ENCODE measurements around the gene KNCN. TPM values are rescaled to one million over a fixed set of nuclear protein-coding genes. Genes with fewer than 3 reads are reported as not detected.

The KNCN gene
- total RNA-seq, 1 donor from 2014 or later: not detected

- Histone ChIP-seq H3K4me3 (ENCODE audit: low read depth, low read length) (no peak overlapping the region), H3K36me3 (ENCODE audit: control insufficient read depth, insufficient read depth, low read length) (no peaks in the 10 kb centered on the region), H3K27me3 (ENCODE audit: control insufficient read depth, insufficient read depth, low read length) (peaks cover 35% of the 10 kb centered on the region)
- no peak for TF ChIP-seq CTCF (IDR thresholded peaks at IDR 0.05; ENCODE audit: insufficient read depth, low read length, poor library complexity, severe bottlenecking)
- DNase-seq (ENCODE audit: low read depth): no peak
These were observed 1.1 kb upstream of the KNCN start for GRCh38 chr1:46552357-46553237.

- Histone ChIP-seq H3K27me3 (ENCODE audit: control insufficient read depth, insufficient read depth, low read length) (peaks cover 51% of the 10 kb centered on the region), H3K36me3 (ENCODE audit: control insufficient read depth, insufficient read depth, low read length) (no peaks in the 10 kb centered on the region), H3K4me3 (ENCODE audit: low read depth, low read length) (no peak overlapping the region)
- TF ChIP-seq CTCF (IDR thresholded peaks at IDR 0.05; ENCODE audit: insufficient read depth, low read length, poor library complexity, severe bottlenecking): no peak
- no peak for DNase-seq (ENCODE audit: low read depth)
These were observed 656 bp downstream of the KNCN start for GRCh38 chr1:46550751-46551231.

- peak; percentile 23 for DNase-seq (ENCODE audit: low read depth)
- no peak for TF ChIP-seq CTCF (IDR thresholded peaks at IDR 0.05; ENCODE audit: insufficient read depth, low read length, poor library complexity, severe bottlenecking)
These were observed 1.5 kb downstream of the KNCN start for GRCh38 chr1:46549697-46550681.

GRCh38 chr1:46547481-46548383, 3.7 kb downstream of the KNCN start:
- H3K27me3 ChIP-seq (ENCODE audit: control insufficient read depth, insufficient read depth, low read length): peaks cover 81% of the 10 kb centered on the region
- peak; percentile 43 for TF ChIP-seq CTCF (IDR thresholded peaks at IDR 0.05; ENCODE audit: insufficient read depth, low read length, poor library complexity, severe bottlenecking)
- H3K4me3 ChIP-seq (ENCODE audit: low read depth, low read length): no peak overlapping the region
- no peak for DNase-seq (ENCODE audit: low read depth)
- no peaks in the 10 kb centered on the region for H3K36me3 ChIP-seq (ENCODE audit: control insufficient read depth, insufficient read depth, low read length)

More at GRCh38 chr1:46549697-46550681, 1.5 kb downstream of the KNCN start:
- Histone ChIP-seq H3K36me3 (ENCODE audit: control insufficient read depth, insufficient read depth, low read length) (no peaks in the 10 kb centered on the region), H3K4me3 (ENCODE audit: low read depth, low read length) (no peak overlapping the region), H3K27me3 (ENCODE audit: control insufficient read depth, insufficient read depth, low read length) (peaks cover 59% of the 10 kb centered on the region)

GRCh38 chr1:46546210-46546609, 5.2 kb downstream of the KNCN start:
- Histone ChIP-seq H3K36me3 (ENCODE audit: control insufficient read depth, insufficient read depth, low read length) (no peaks in the 10 kb centered on the region), H3K4me3 (ENCODE audit: low read depth, low read length) (no peak overlapping the region), H3K27me3 (ENCODE audit: control insufficient read depth, insufficient read depth, low read length) (peaks cover 76% of the 10 kb centered on the region)
- DNase-seq (ENCODE audit: low read depth): no peak
- TF ChIP-seq CTCF (IDR thresholded peaks at IDR 0.05; ENCODE audit: insufficient read depth, low read length, poor library complexity, severe bottlenecking): no peak
